B cell (primary cell): ENCODE results near the gene SF1. TPM values are rescaled to one million over a fixed set of nuclear protein-coding genes. Genes with fewer than 3 reads are reported as not detected.

ENCODE experiments used
- ATAC-seq: fragments of 200-7000 bp; cut with Tn5 transposase; one replicate; pipeline ENCODE4 v1.10.0; 2021; ENCODE audit warnings: low read depth, mild to moderate bottlenecking, moderate number of reproducible peaks, moderate library complexity
- CTCF ChIA-PET: fragments of 350-600 bp; sonication (Branson Sonifier 250); formaldehyde crosslinking; loops from one replicate; lab custom pipeline; 2021; ENCODE audit warnings: antibody characterized with exemption, inconsistent platforms; lab: Charles Lee
- POLR2A ChIA-PET: fragments of 350-600 bp; sonication (Branson Sonifier 250); formaldehyde crosslinking; loops from one replicate; lab custom pipeline; 2021; ENCODE audit warnings: antibody characterized with exemption; lab: Charles Lee
- DNase-seq: peaks from one replicate; pipeline ENCODE4 v3.0.0; 2013
- H2AFZ ChIP-seq: 2 replicates; pipeline ENCODE4 v1.6.1; 2012; ENCODE audit warnings: mild to moderate bottlenecking, low read depth, low read length; ENCODE audit not compliant: insufficient read depth, poor library complexity, severe bottlenecking
- H3K27ac ChIP-seq, 2 donors: 1 replicate in 1 of 2; 2 replicates in 1 of 2; pipeline ENCODE4 v1.5.1; 2012 to 2013; ENCODE audit warnings: low read length in 2 of 2, mild to moderate bottlenecking in 2 of 2, moderate library complexity in 1 of 2
- H3K27me3 ChIP-seq, 4 experiments: fragments of 200-600 bp in 1 of 4; sonication (generic) in 1 of 4; replicated peaks in 1 of 4; 1 replicate in 2 of 4; 2 replicates in 2 of 4; pipeline versions ENCODE4 v1.6.1 to v1.7.0; 2013 to 2016; ENCODE audit warnings: low read length in 3 of 4, mild to moderate bottlenecking in 2 of 4, mixed read lengths in 1 of 4, moderate library complexity in 1 of 4; ENCODE audit not compliant: insufficient read depth in 4 of 4, control insufficient read depth in 3 of 4; ENCODE audit errors: control extremely low read depth in 1 of 4
- H3K36me3 ChIP-seq, 2 experiments: replicated peaks in 1 of 2; 1 replicate in 1 of 2; 2 replicates in 1 of 2; pipeline versions ENCODE4 v1.6.1 to v1.7.1; 2013; ENCODE audit warnings: low read length in 1 of 2; ENCODE audit not compliant: insufficient read depth in 2 of 2, control insufficient read depth in 1 of 2; ENCODE audit errors: control extremely low read depth in 1 of 2, extremely low read depth in 1 of 2
- H3K4me1 ChIP-seq, 2 donors: fragments of 200-600 bp in 1 of 2; sonication (generic) in 1 of 2; 1 replicate in 1 of 2; 2 replicates in 1 of 2; pipeline versions ENCODE4 v1.5.1 to v1.6.1; 2013 to 2017; ENCODE audit warnings: low read length in 2 of 2; ENCODE audit not compliant: control insufficient read depth in 2 of 2, insufficient read depth in 2 of 2
- H3K4me2 ChIP-seq: replicated peaks from 2 replicates; pipeline ENCODE3; 2012; ENCODE audit warnings: mild to moderate bottlenecking, low read depth, low read length; ENCODE audit not compliant: poor library complexity, severe bottlenecking
- H3K4me3 ChIP-seq, 5 experiments: fragments of 200-600 bp in 1 of 5; sonication (generic) in 1 of 5; 1 replicate in 3 of 5; 2 replicates in 2 of 5; pipeline versions ENCODE4 v1.5.1 to v1.7.0; 2011 to 2016; ENCODE audit warnings: low read length in 4 of 5, mild to moderate bottlenecking in 4 of 5, low read depth in 2 of 5, control low read depth in 1 of 5, moderate library complexity in 1 of 5; ENCODE audit not compliant: insufficient read depth in 1 of 5; ENCODE audit errors: control extremely low read depth in 1 of 5, extremely low read depth in 1 of 5
- H3K79me2 ChIP-seq: fragments of 200-600 bp; sonication (generic); one replicate; pipeline ENCODE4 v1.6.0; 2016; ENCODE audit warnings: low read length; ENCODE audit not compliant: control insufficient read depth, insufficient read depth
- H3K9ac ChIP-seq: fragments of 200-600 bp; sonication (generic); 2 replicates; pipeline ENCODE4 v1.6.1; 2017; ENCODE audit warnings: mild to moderate bottlenecking, low read length, moderate library complexity
- H3K9me3 ChIP-seq, 3 donors: one replicate each; pipeline versions ENCODE4 v1.6.1 to v1.7.1; 2013; ENCODE audit warnings: low read length in 2 of 3; ENCODE audit not compliant: control insufficient read depth in 2 of 3, insufficient read depth in 1 of 3; ENCODE audit errors: control extremely low read depth in 1 of 3
- H4K20me1 ChIP-seq: 2 replicates; pipeline ENCODE4 v1.6.0; 2012; ENCODE audit warnings: mild to moderate bottlenecking, low read length; ENCODE audit not compliant: insufficient read depth, control insufficient read depth, poor library complexity, severe bottlenecking
- H3K27ac Mint-ChIP-seq: one replicate; pipeline ENCODE4 v1.8.0; 2021; ENCODE audit warnings: mixed read lengths
- H3K27me3 Mint-ChIP-seq: one replicate; pipeline ENCODE4 v1.8.0; 2021; ENCODE audit warnings: mixed read lengths
- H3K4me1 Mint-ChIP-seq: one replicate; pipeline ENCODE4 v1.8.0; 2021; ENCODE audit warnings: mixed read lengths
- H3K4me3 Mint-ChIP-seq: one replicate; pipeline ENCODE4 v1.8.0; 2021; ENCODE audit warnings: mixed read lengths
- H3K9me3 Mint-ChIP-seq: one replicate; pipeline ENCODE4 v1.8.0; 2022; ENCODE audit warnings: mixed read lengths; ENCODE audit not compliant: insufficient read depth
- EZH2 ChIP-seq: IDR thresholded peaks from 2 replicates; pipeline ENCODE4 v1.6.1; 2012; ENCODE audit warnings: borderline replicate concordance, low read depth, mild to moderate bottlenecking, moderate library complexity, low read length; ENCODE audit not compliant: insufficient read depth, poor library complexity, severe bottlenecking
- WGBS: methylation state at CpG from one replicate; pipeline ENCODE4 v1.1.5; 2013; ENCODE audit warnings: missing lambda C conversion rate; ENCODE audit not compliant: insufficient coverage; 5-methylcytosine and 5-hydroxymethylcytosine counted together
- intact Hi-C: fragments of 100-400 bp; cut with micrococcal nuclease; formaldehyde crosslinking; loops from one replicate; pipeline ENCODE4 v1.10.0; 2022
- polyA plus RNA-seq: library from polyadenylated mRNA; depleted of rRNA; stranded (reverse); fragments of >200 nt; gene quantifications from 2 replicates; pipeline ENCODE4 v1.2.3, GENCODE V29; 2012
- total RNA-seq, 2 donors: library from RNA; stranded (reverse); fragments of 120-200 nt in 1 of 2; gene quantifications; 1 replicate in 1 of 2; 2 replicates in 1 of 2; pipeline versions ENCODE4 v1.2.3 to v1.2.4, GENCODE V29; 2013 to 2022
- TF ChIP-seq, protein P1 (sequence below): fragments of 200-600 bp; IDR thresholded peaks from one replicate; pipeline ENCODE4 v1.8.0; 2022; ENCODE audit warnings: antibody characterized with exemption, mild to moderate bottlenecking

The SF1 gene
- total and polyA plus RNA-seq, 2 donors (not counting 1 experiment from before 2014, with no cell fraction given) = 369 to 931 TPM

DNA sequence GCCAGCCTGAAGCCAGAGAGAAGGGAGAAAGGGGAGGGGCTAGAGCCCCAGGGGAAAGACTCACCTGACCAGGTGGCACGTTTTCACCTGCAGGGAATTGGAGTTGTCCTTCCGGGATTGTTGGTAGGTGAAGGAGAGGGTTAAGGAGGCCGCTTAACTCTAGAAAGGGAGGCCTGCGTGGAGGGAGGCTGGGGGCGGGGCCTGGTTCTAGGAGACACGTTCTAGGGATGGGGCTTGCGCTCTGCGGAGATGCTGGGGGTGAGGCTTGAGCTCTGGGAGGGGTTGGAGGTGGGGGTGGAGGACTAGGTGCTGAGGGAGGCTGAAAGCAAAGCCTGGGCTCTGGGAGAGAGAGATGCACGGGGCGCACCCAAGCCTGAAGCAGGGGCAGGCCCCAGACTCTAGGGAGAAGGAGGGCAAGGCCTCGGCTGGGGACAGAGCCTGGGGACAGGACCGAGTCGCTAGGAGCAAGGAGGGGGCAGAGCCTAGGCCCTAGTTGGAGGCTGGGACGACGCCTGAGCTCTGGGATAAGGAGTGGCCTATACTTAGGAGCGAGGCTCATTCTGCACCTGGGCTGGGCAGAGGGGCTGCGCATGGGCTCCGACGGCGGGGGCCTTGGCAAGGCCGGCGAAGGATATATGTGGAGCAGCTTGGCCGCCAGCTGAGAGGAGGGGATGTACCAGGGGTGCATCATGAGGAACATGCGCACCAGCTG, 36.8 kb downstream of the SF1 start:
- peak overlapping the region; percentile 86 for H3K27ac Mint-ChIP-seq
- H3K4me2 ChIP-seq = peak overlapping the region; percentile 99
- H3K4me1 Mint-ChIP-seq = peaks cover 39% of the 10 kb centered on the region
- DNase-seq = no peak
- peak overlapping the region; percentile 5 for H2AFZ ChIP-seq
- H3K9ac ChIP-seq = peak overlapping the region; percentile 94
- ChIA-PET POLR2A (interaction anchor here (0.6 to 8.9 kb wide), 4 partner anchors 13 to 35 kb away, joined by 3 to 149 read pairs (median 5); partner anchors contain the start of gene SF1), CTCF (interaction anchor here (0.9 to 13.7 kb wide), 13 partner anchors 19 to 252 kb away, joined by 3 to 280 read pairs (median 9); partner anchors contain the start of genes CDC42BPG, MAP4K2, NRXN2 and SF1)
- intact Hi-C loops = loop anchor here (1.0 to 10.0 kb wide), 6 partner anchors 18 to 833 kb away; partner anchors contain the start of genes CDC42BPG, EHBP1L1, FAM89B and MAP4K2
- H3K27ac ChIP-seq = peak overlapping the region in 1 of 2 donors; percentile 84
- H3K27me3 Mint-ChIP-seq = no peaks in the 10 kb centered on the region
- H3K4me3 ChIP-seq = peak overlapping the region in 4 of 5 experiments; percentile 72 to 99 (median 90)
- peaks cover 0 to 53% of the 10 kb centered on the region in 2 experiments for H3K36me3 ChIP-seq
- no peak for ATAC-seq
- no peaks in the 10 kb centered on the region for H3K9me3 ChIP-seq
- peaks cover 75% of the 10 kb centered on the region for H4K20me1 ChIP-seq
- WGBS = 90% methylated on average over 20 of the region's 24 CpGs
- peaks cover 20 to 26% of the 10 kb centered on the region in 2 donors for H3K4me1 ChIP-seq
- TF ChIP-seq, protein P1, sequence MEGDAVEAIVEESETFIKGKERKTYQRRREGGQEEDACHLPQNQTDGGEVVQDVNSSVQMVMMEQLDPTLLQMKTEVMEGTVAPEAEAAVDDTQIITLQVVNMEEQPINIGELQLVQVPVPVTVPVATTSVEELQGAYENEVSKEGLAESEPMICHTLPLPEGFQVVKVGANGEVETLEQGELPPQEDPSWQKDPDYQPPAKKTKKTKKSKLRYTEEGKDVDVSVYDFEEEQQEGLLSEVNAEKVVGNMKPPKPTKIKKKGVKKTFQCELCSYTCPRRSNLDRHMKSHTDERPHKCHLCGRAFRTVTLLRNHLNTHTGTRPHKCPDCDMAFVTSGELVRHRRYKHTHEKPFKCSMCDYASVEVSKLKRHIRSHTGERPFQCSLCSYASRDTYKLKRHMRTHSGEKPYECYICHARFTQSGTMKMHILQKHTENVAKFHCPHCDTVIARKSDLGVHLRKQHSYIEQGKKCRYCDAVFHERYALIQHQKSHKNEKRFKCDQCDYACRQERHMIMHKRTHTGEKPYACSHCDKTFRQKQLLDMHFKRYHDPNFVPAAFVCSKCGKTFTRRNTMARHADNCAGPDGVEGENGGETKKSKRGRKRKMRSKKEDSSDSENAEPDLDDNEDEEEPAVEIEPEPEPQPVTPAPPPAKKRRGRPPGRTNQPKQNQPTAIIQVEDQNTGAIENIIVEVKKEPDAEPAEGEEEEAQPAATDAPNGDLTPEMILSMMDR = no peak
- TF ChIP-seq EZH2 = no peak
- no peaks in the 10 kb centered on the region for H3K27me3 ChIP-seq
- H3K79me2 ChIP-seq = peaks cover 68% of the 10 kb centered on the region
- H3K4me3 Mint-ChIP-seq = peak overlapping the region; percentile 97
- no peaks in the 10 kb centered on the region for H3K9me3 Mint-ChIP-seq

DNA sequence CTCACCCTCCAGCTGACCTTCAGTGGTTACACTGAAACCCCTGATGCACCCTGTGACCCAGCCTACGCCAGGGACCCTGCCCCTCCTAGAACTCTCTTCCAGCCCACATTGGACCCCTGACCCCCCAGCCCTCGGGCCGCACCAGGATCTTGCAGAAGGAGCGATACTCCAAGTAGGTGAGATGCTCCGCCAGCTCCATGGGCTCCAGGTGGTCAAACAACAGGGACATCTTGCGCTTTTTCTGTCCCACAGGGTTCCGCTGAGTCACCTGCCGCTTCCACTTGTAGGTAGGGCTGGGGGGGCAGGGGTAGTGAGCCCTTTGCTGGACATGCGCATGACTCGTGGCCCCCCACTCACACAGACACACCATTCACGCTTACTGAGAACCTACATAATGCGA, 38.5 kb downstream of the SF1 start:
- Histone ChIP-seq H3K4me1 (peaks cover 14 to 24% of the 10 kb centered on the region in 2 donors), H3K9me3 (no peaks in the 10 kb centered on the region), H3K27me3 (no peaks in the 10 kb centered on the region), H3K9ac (no peak overlapping the region), H3K4me3 (no peak overlapping the region), H3K27ac (no peak overlapping the region), H3K79me2 (peaks cover 81% of the 10 kb centered on the region), H3K36me3 (peaks cover 0 to 70% of the 10 kb centered on the region in 2 experiments), H4K20me1 (peaks cover 92% of the 10 kb centered on the region), H3K4me2 (no peak overlapping the region), H2AFZ (no peak overlapping the region)
- H3K4me1 Mint-ChIP-seq = peaks cover 42% of the 10 kb centered on the region
- H3K4me3 Mint-ChIP-seq = no peak overlapping the region
- DNase-seq (no peak), ATAC-seq (no peak)
- no peak overlapping the region for H3K27ac Mint-ChIP-seq
- H3K9me3 Mint-ChIP-seq = no peaks in the 10 kb centered on the region
- ChIA-PET POLR2A (interaction anchor here (8.9 kb wide), 1 partner anchor 37 kb away, joined by 149 read pairs; the partner anchor contains the start of gene SF1), CTCF (interaction anchor here (3.1 to 6.3 kb wide), 2 partner anchors 37 to 51 kb away, joined by 16 to 74 read pairs; partner anchors contain the start of gene SF1)
- TF ChIP-seq, protein P1 = no peak
- TF ChIP-seq EZH2 = no peak
- 96% methylated on average over 9 of the region's 12 CpGs for WGBS
- intact Hi-C loops = loop anchor here (5.0 to 10.0 kb wide), 4 partner anchors 105 to 835 kb away; partner anchors contain the start of genes CDC42BPG, EHBP1L1, FAM89B and PRDX5
- no peaks in the 10 kb centered on the region for H3K27me3 Mint-ChIP-seq
